HG02588 (cell line): ENCODE data around the gene GPR84.
"Not testable (repeated sequence)": the region's sequence is repeated elsewhere in the genome, so short reads cannot be mapped to it uniquely, and the experiment has no call there.

Source experiments
- ATAC-seq: cut with Tn5 transposase; IDR thresholded peaks from one replicate; pipeline ENCODE4 v1.9.1; 2021; ENCODE audit warnings: mild to moderate bottlenecking, moderate library complexity; ENCODE audit not compliant: unreplicated experiment

GPR84 gene

DNA sequence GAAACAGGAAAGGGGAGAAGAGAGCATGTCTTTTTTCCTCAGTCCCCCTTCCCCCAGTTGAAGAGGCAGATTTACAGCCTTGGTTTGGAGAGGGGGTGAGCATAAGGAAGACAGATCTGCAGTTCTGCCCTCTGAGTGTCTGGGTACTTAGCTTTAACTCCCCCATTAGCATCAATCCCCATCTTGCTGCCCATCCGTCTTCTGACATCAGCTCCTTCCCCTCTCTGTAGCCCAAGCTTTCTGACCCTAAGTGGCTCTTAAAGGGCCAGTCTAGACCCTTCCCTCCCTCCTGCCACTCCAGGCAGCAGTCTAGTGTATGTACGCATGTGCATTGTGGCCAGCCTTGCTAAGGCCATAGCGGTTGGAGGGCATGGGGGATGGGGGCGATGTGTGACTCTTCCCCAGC lies 7.3 kb downstream of the GPR84 start:
- ATAC-seq: no peak

DNA sequence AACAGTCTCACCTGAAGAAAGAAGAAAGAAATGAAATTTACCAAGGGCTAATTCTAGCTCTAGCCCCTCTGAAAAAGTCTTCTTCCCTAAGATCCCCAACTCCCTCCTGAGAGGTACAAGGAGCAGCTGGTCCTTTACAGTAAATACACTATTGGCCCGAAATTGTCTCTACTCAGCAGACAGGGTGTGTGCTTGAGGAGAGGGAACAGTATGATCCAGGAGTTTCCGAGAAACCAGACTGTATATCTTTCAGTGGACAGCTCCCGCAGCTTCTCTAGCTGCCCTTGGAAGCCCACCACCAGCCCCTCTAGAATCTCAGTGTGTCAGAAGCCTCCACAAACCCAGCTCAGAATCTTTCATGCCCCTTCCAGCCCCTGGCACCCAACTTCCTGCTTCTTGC lies 8.1 kb downstream of the GPR84 start:
- ATAC-seq: no peak

DNA sequence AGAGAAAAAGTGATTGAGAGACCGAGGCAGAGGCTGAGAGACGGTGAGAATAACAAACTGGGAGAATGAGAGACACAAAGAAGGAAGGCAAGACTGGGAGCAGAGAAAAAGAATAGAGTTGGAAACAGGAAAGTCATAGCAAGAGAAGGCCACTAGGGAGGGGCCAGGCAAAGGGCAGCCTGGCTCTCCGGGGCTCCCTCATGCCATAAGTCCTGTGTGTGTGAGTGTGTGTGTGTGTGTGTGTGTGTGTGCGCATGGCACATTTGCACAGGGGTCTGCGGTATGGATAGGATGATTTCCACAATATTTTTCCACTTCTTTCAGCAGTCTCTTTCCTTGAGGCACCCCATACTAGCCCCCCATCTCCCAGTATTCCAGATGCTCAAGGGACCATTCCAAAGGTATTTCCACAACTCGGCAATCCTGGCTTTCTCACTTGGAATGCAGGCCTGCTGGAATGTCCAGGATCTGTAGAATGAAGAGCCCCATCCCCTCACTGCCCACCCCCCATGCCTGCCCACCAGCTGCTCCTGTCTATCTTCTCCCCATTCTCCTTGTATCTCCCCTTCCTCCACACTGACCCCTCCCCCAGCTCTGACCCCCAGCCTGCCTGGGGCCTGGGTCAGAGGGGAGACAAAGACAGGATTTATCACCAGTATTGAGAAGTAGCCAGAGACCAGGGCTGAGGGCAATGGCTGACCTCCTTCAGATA lies 9.0 kb downstream of the GPR84 start:
- ATAC-seq: no peak

DNA sequence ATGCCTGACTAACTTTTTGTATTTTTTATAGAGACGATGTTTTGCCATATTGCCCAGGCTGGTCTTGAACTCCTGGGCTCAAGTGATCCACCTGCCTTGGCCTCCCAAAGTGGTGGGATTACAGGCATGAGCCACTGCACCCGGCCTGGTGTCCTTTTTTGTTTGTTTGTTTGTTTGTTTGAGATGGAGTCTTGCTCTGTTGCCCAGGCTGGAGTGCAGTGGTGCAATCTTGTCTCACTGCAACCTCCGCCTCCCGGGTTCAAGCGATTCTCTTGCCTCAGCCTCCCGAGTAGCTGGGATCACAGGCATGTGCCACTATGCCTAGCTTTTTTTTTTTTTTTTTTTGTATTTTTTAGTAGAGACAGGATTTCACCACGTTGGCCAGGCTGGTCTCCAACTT lies 10.0 kb downstream of the GPR84 start:
- ATAC-seq: not testable (repeated sequence)

DNA sequence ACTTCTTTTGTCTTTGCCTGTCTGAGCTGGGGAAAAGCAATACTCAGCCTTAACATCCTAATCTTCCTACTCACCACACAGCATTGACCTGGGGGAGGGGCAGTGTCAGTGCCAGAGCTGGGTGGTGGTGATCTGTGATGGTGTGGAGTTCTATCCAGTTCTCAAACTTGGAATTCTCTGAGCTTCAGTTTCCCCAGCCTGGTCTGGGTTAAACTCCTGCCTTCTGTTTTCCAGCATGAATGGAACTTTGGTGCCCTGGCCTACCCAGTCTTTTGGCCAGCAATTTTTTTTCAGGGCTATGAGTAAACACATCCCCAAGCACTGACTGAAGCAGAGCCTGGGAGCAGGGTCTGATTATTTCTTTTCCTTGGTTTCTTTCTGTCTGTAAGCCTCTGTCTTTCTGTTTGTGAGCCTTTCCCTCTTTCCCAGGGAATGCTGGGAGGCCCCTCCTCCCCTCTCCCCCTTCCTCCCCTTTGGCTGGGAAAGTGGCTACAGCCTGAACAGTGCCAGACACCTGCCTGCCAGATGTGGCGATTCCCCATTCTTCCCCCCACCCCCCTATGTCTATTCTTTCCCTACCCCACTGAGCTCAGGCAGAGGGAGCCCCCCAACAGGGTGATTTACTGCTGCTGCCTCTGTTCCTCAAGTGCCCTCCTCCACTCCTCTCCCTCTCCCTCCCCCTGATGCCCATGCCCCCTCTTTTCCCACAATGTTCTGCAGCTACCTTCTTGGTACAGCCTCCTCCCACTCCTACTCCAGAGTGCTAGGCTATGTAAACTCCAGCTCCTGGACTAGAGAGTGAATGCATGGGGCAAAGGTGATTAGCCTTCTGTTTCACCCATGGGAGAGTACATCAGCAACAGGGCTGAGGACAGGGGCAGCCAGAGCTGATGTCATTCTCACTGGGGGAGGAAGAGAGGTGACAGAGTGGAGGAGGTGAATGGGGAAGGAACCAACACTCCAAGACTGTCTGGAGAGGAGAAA lies 11.1 kb downstream of the GPR84 start:
- ATAC-seq: no peak

DNA sequence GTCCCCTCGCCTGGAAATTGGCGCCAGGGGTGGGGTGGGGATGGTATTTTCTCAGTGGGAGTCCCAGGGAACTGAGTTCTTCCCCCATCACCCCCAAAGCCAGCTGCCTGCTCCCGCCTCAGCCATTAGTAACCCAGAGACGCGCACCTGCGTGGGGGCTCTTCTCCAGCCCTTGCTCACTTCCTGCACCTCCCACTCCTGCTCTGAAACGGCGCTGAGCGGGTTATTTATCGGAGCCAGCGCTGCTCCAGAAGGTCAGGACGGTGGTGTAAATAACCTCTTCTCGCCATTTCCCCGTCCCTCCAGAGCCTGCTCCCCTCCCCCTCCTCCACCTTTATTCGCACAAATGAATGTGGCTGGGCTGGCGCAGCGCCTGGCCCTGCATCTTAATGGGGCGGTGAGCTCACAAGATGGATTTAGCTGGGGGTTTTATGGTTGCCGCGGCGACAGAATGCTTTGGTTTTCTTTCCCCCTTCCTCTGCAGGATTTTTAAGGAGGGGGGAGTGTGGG lies 12.2 kb downstream of the GPR84 start:
- no peak for ATAC-seq

DNA sequence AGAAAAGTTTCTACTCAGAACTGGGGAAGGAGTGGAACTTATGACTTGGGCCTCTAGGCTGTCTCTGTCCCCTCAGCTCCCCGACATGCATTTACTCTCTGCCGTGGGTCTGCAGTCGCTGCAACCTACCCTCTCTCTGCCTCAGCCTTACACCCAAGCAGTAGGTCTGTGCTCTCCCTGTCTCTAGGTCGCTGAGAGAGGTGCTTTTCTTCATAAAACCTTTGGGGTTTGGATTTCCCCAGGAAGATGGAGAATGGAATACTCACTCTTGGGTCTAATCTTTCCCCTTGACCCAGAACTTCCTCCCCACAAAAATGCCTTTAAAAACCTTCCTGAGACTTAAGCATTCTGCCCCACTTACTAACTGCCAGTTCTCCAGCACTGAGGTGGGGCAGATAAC lies 12.9 kb downstream of the GPR84 start:
- ATAC-seq: no peak

DNA sequence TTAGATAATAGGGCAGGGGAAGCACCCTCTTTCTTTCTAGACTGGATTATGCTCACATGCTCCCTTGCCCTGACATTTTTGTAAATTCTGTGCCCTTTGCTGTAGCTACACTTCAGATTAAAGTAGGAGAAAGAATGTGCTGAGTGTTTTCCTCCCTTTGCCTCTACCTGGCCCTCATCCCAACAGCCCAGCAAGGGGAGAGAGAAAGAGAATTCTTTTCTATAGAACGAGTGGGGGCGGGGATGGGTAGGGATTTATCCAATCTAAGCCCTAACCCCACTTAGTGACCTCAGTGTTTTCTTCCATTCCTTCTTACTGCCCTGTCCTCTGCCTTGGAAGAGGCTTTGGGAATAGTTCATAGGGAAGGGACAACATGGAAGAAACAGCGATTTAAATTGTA lies 13.5 kb downstream of the GPR84 start:
- no peak for ATAC-seq

DNA sequence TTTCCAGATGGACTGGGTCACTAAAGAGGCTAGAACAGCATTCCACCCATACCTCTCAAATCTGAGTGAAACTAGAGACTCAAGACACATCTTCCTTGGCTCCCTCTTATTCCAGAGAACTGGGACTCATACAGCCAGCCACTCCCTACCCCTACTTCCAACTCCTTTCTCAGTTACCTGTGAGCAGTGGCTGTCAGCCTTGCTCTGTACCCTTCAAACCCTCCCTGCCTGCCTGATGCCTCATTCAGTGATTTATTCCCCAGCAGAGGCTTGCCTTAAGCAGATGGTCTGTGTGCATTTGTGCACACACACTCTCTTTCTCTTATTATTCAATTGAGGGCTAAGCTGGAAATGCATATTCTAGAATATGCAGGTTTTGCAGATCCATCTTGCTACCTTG lies 14.6 kb downstream of the GPR84 start:
- ATAC-seq: no peak

DNA sequence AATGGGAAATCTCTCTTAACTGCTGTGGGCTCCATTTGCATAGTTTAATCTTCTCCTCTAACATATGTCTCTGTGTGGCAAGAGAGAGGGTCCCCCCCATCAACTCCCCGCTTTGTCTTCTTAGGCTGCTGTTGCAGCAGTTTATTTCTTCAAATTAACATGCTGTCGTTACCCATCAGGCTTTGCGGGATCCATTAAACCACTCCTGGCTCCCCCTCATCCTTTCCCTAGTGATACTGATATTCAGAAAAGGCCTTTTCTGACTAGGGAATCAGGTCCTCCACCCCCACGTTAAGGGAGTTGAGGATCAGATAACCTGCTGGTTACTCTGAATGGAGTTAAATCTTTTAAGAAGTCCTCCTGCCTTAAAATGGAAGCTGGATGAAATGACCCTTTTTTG lies 15.2 kb downstream of the GPR84 start:
- ATAC-seq: no peak

DNA sequence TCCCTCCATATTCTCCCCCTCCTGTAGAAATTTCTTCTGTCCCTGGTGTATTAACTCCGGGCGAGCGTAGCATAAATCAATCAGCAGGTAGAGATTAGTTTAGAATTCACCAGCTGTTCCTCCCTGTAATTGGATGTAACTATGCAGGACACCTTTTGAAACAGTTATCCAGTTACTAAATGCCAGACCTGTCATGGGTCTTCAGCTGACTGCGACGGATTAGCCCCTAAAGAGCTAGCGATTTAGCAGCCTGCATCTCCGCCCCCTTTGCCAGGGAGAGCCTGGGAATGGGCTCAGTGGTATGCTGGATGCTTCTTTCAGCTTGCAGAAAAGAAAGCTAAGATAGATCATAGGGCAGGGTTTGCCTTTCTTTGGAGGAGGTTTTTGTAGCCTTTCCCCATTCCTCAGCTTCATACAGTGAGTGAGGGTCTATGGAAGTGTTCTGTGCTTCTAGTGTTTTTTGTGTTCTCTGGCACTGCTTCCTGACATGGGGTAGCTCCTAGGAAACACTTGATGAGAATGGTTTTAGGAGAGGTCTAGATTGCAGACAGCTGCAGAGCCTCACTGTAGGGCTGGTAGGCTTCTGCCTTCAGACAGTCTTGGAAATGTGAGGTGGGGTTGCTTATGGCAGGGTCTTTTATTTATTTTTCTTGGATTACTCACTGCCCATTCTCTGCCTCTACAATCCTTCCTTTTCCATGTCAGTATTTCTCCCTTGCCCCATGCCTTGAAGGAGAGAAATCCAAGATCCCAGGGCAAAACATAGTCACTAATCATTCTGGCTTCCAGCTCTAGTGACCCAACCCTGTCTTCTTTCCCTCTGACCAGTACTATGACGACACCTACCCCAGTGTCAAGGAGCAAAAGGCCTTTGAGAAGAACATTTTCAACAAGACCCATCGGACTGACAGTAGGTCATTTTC lies 22.6 kb downstream of the GPR84 start:
- no peak for ATAC-seq

DNA sequence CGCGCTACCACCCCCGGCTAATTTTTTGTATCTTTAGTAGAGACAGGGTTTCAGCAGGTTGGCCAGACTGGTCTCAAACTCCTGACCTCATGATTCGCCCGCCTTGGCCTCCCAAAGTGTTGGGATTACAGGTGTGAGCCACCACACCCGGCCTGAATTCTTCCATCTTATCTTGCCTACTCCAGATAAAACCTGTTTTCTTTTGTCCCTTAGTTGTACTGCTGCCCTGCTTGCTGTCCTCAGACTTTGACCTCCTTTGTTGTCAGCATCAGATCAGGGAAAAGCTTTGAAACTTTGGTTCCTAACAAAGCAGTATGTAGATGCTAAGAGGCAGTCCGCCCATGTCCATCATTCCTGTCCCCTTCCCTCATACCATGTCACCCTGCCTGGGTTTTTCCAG lies 23.4 kb downstream of the GPR84 start:
- no peak for ATAC-seq

DNA sequence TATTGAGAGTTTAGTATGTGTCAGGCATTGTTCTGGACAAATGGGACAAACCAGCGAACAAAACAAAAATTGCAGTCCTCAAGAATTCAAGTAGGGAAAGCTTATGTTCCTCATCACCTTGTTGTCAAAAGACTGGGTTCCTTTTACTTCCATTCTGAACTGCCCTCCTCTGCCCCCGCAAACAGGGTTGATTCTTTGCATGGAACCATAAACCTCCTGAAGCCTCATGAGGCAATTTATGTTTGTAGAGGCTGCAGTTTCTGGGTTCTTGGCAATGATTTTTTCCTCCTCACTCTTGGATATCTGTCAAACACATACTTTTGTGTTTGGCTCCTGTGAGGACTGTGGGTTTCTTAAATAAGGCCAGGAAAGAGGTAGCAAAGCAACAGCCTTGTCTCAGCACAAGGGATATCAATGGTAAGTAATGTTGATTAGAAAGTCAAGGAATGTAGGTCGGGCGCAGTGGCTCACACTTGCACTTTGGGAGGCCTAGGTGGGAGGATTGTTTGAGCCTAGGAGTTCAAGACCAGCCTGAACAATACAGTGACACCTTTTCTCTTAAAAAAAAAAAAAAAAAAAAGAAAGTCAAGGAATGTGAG lies 25.5 kb downstream of the GPR84 start:
- no peak for ATAC-seq

DNA sequence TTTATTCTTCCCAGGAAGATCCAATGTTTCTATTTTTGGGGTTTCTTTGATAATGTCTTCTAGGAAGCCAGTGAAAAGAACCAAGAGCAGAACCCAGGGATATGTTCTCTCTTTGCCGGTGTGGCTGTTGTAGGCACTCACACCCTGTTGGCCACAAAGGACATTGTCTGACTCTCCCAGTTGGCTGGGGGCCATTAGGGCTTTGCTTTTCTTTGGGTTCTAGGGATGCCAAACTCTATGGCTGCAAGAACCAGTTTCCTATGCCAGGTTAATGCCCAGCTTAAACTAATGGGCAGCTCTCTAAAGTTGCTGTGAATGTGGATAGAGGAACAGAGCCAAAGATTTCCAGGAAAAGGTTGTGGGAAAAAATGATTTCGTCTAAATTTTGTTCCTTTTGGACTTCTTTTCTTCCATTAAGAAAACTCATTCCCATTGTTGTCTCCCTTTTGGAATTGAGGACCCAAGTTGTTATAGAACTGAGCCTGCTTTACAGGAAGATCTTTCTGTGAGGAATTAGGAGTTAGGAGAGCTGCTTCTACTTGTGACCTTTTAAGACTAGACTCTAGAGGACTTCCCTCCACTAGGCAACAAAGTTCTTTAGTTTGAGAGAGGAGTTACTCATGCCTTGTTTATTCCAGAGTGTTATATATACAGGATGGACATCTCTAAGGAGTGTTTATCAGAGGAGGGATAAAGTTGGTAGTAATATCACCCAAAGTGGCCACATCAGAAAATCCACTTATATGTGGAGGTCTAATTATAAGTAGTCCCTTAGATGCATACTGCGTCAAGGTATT lies 26.2 kb downstream of the GPR84 start:
- no peak for ATAC-seq

DNA sequence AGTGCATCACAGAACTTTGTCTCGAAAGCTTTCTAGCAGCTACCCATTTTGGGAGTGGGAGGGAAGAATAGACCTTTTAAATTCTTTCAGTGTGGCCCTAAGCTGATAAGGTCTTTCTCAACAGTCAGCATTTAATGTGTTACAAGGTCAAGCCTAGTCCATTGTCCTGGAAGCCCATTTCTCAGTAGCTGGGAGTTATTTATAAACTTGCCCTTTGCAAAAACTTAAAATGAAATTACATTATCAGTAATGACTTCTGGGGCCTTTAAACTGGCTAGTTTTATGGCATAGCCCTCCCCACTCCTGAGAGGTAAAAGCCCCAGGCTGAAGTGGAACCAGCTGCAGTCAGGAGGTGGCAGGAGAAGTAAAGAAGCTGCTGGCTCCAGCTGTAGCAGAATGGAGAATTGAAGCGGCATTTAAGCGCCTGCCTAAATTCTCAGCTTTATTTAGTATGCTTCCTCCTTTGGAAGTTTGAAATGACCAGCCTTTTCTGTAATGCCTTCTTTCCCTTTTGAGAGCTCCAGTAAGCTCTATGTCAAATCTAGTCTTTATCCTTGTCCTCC lies 26.9 kb downstream of the GPR84 start:
- no peak for ATAC-seq

DNA sequence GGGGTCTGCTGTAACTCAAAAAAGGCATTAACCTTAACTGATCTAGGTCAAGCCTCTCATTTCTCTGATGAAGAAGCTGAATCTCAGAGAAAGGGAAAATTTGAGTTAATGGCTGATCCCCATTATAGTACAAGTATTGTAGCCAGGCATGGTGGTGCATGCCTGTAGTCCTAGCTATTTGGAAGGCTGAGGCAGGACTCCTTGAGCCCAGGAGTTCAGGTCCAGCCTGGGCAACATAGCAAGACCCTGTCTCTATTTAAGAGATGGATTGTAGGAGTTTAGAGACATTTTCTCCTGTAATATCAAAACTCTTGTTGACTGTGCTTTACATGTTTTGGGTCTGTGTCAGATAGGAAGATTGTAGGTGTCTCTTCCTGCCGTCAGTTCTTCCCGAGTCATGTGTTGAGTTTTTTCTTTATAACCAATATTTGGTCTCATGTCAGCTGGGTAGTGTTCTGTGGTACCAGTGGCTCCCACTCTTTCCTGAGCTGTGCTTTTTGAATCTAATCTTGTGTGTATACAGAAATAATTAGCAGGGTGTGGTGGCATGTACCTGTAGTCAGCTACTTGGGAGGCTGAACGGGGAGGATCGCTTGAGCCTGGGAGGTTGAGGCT lies 30.8 kb downstream of the GPR84 start:
- no peak for ATAC-seq

DNA sequence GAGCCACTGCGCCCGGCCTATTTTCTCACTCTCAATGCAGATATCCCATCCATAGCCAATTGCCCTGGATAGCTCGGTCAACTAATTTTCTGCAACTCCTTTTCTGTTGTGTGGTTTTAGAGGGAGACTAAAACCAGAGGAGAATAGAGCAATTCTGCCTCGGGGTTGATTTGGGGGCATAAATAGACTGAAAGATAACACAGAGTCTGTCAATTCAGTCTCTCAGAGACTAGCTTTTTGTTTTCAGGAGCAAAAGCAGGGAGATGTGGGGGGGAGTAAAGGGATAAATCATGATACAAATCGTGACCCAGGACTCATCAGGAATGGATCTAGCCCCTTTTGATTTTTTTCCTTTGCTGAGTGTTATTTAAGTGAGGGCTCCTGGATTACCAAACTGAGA lies 32.8 kb downstream of the GPR84 start:
- no peak for ATAC-seq

DNA sequence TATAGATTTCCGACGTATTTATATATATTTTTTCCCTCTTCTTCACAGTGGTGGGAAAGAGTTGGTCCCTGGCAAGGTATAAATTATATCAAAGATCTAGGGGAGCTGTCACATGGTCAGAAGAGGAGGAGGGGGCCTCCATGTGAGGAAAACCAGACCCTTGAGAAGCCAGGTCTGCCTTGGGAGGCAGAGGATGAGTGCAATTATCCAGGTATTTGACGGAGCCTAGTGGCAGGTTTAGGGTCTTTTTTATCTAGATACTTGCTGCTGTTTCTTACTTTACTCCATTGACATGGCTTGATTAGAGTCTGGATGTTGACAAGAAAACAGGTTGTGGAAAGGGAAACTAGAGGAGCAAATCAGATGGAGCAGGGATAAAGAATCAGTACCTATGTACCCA lies 33.8 kb downstream of the GPR84 start:
- ATAC-seq: no peak

DNA sequence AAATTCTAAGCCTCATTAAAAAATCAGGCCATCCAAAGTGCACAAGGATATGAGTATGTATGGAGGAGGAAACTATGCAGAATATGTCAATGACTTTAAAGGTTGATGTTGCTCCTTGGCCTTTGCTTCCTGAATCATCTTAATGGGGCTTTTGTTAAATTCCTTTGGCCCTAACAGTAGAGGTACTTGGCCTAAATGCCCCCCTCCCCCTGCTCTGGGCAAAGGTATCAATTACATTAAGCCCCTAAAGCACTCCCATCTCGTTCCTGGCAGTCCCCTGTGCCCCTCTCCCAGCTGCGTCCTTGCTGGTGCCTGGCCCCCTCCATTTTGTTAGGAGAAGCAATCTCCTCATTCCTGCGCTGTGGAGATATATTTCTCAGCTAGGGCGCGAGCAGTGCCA lies 34.5 kb downstream of the GPR84 start:
- no peak for ATAC-seq
